ENCODE data around the gene ROR1. TPM values are rescaled to one million over a fixed set of nuclear protein-coding genes. Genes with fewer than 3 reads are reported as not detected.

ROR1 gene
- total RNA-seq, 2 experiments from 2014 or later = 0.47 to 1.4 TPM

GRCh38 chr1:64229307-64229706, 455.5 kb downstream of the ROR1 start:
- CTCF ChIA-PET (ENCODE audit: unreplicated experiment) = no interaction called here

More at GRCh38 chr1:64229307-64229706, 455.5 kb downstream of the ROR1 start:
- no peak overlapping the region for H2AFZ ChIP-seq (ENCODE audit: low read length)
- H3K4me2 ChIP-seq (ENCODE audit: low read length) = no peak overlapping the region
- no peak overlapping the region for H3K4me3 ChIP-seq (ENCODE audit: low read depth, low read length, poor library complexity, severe bottlenecking)
- H3K79me2 ChIP-seq (ENCODE audit: insufficient read depth, low read depth, low read length) = no peaks in the 10 kb centered on the region
- no TSS peak for BruUV-seq (replicated peaks)
- no peaks in the 10 kb centered on the region for H3K36me3 ChIP-seq (ENCODE audit: insufficient read depth, low read length)
- H3K9me3 ChIP-seq (ENCODE audit: low read length) = no peaks in the 10 kb centered on the region
- H3K27ac ChIP-seq (ENCODE audit: low read depth, low read length, poor library complexity, severe bottlenecking) = no peak overlapping the region
- DNase-seq (ENCODE audit: low spot score) = no peak
- no peaks in the 10 kb centered on the region for H3K4me1 ChIP-seq (ENCODE audit: insufficient read depth, low read length, poor library complexity, severe bottlenecking)
- H3K9me2 ChIP-seq (ENCODE audit: insufficient read depth, low read length) = no peaks in the 10 kb centered on the region
- intact Hi-C loops (cut with micrococcal nuclease; ENCODE audit: unreplicated experiment) = no loop called here
- TF ChIP-seq CTCF (conservative IDR thresholded peaks at IDR 0.05; ENCODE audit: low read length) (no peak), EZH2phosphoT487 (IDR thresholded peaks at IDR 0.05; ENCODE audit: borderline replicate concordance, low read depth, low read length) (no peak)
- POLR2A ChIA-PET = interaction anchor here (0.7 kb wide), 2 partner anchors 17 to 591 kb away, joined by 3 to 4 read pairs; no protein-coding TSS in a partner anchor
- no peaks in the 10 kb centered on the region for H4K20me1 ChIP-seq (ENCODE audit: insufficient read depth, low read length)

Small RNA genes lying within 50 kb of the gene (small RNA-seq; reads per million reads assigned to genes)
- gene RF00019 = not detected
- gene RNU6-809P = not detected

Other genes starting within 250 kb of the ROR1 start
- gene PGM1, start 180.6 kb upstream of the ROR1 start, total RNA-seq (2014; rRNA removed; shearing (Covaris generic)) = 39.2 and 43.2 TPM in 2 replicates
- gene PGM1, start 180.6 kb upstream of the ROR1 start, total RNA-seq (2022) = 45.4 and 56.9 TPM in 2 replicates

All from OCI-LY7 (cell line).